Ishikawa (cell line): ENCODE results near the gene SYNE1.

Source experiments
- CEBPB ChIP-seq: IDR thresholded peaks from 2 replicates; pipeline ENCODE4 v1.6.1; 2012
- CREB1 ChIP-seq: IDR thresholded peaks from 2 replicates; pipeline ENCODE4 v1.6.1; 2012; ENCODE audit warnings: low read depth
- EGR1 ChIP-seq: IDR thresholded peaks from 2 replicates; pipeline ENCODE4 v1.6.1; 2012
- EP300 ChIP-seq: IDR thresholded peaks from 2 replicates; pipeline ENCODE4 v1.6.1; 2012; ENCODE audit warnings: borderline replicate concordance
- FOXM1 ChIP-seq: IDR thresholded peaks from 2 replicates; pipeline ENCODE4 v1.6.1; 2012; ENCODE audit warnings: low read depth, borderline replicate concordance
- MAX ChIP-seq: IDR thresholded peaks from 2 replicates; pipeline ENCODE4 v1.6.1; 2012
- NFIC ChIP-seq: IDR thresholded peaks from 2 replicates; pipeline ENCODE4 v1.6.1; 2012
- RAD21 ChIP-seq: IDR thresholded peaks from 2 replicates; pipeline ENCODE4 v1.6.1; 2012; ENCODE audit warnings: low read depth
- REST ChIP-seq: IDR thresholded peaks from 2 replicates; pipeline ENCODE4 v1.6.1; 2012; ENCODE audit warnings: low read depth, mild to moderate bottlenecking
- TAF1 ChIP-seq: IDR thresholded peaks from 2 replicates; pipeline ENCODE4 v1.6.1; 2012; ENCODE audit warnings: low read depth, mild to moderate bottlenecking
- TCF12 ChIP-seq: IDR thresholded peaks from 2 replicates; pipeline ENCODE4 v1.6.1; 2012; ENCODE audit warnings: low read depth
- TEAD4 ChIP-seq: IDR thresholded peaks from 2 replicates; pipeline ENCODE4 v1.6.1; 2012
- USF1 ChIP-seq: IDR thresholded peaks from 2 replicates; pipeline ENCODE4 v1.6.1; 2012
- YY1 ChIP-seq: IDR thresholded peaks from 2 replicates; pipeline ENCODE4 v1.6.1; 2012; ENCODE audit warnings: low read depth
- ZBTB7A ChIP-seq: IDR thresholded peaks from 2 replicates; pipeline ENCODE4 v1.6.1; 2012; ENCODE audit warnings: low read depth

The SYNE1 gene

GRCh38 chr6:152355166-152355565 lies 282.0 kb downstream of the SYNE1 start:
- TF ChIP-seq NFIC = no peak
- no peak for TF ChIP-seq TCF12

DNA sequence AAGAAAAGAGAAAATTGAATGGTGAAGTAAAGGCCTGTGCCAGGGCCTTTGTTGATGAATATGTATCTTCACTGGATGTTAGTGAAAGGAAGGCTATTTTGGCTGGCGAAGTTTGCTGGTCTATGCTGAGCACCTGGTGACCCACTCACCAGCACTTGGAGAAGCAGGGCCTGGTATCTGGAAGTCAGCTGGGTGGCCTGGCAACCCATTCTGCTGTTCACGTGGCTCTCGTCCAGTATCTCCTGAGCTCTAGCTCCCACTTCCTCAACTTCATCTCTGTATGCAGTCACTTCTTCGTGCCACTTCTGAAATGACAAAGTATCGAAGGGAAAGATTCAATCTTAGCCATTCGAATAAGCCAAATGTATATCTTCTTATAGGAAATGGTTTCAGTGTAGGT lies 283.7 kb downstream of the SYNE1 start:
- TF ChIP-seq EP300 (no peak), USF1 (no peak), REST (no peak), TCF12 (no peak), NFIC (no peak), YY1 (no peak), TEAD4 (no peak), RAD21 (no peak), EGR1 (no peak), FOXM1 (no peak)

DNA sequence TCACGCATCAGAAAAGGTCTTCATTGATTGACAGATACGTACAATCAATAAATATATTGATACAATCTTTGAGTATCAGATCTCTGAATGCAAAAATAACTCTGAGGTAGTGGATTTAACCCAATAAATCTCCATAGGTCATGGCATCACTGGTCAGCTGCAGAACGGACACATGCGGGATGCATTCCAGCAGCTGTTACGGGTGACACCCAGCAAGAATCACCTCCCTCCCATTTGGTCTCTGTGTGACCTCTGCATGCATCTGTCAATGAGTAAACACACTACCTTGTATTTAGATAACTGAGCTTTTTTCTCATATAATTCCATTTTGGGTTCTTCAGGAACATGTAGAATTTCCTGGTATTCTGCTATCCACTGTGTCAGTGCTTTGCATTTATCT lies 285.4 kb downstream of the SYNE1 start:
- TF ChIP-seq USF1 (no peak), TAF1 (no peak), EGR1 (no peak), TCF12 (no peak), MAX (no peak), CREB1 (no peak)

GRCh38 chr6:152351110-152351509 lies 286.1 kb downstream of the SYNE1 start:
- no peak for TF ChIP-seq CREB1
- no peak for TF ChIP-seq FOXM1
- no peak for TF ChIP-seq TAF1
- no peak for TF ChIP-seq YY1
- no peak for TF ChIP-seq TCF12

DNA sequence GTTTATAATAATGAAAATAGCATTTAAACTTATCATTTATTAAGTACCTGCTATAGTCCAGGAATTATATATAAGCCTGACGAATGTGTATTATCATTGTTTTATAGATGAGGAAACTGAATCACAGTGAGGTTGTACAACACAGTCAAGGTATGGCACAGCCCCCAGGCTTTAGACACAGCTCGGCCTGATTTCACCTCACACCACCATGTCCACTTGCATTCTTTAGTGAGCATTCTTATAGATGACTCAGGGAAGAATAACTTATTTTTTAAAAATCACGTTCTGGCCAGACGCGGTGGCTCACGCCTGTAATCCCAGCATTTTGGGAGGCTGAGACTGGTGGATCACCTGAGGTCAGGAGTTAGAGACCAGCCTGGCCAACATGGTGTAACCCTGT lies 289.0 kb downstream of the SYNE1 start:
- TF ChIP-seq TCF12 (no peak), TAF1 (no peak), NFIC (no peak), CEBPB (no peak), REST (no peak), MAX (no peak), USF1 (no peak), YY1 (no peak), EP300 (no peak), CREB1 (no peak), TEAD4 (no peak), RAD21 (no peak), EGR1 (no peak), ZBTB7A (no peak), FOXM1 (no peak)

GRCh38 chr6:152343735-152344360 lies 293.3 kb downstream of the SYNE1 start:
- TF ChIP-seq TCF12 = no peak
- no peak for TF ChIP-seq CEBPB
- no peak for TF ChIP-seq YY1
- no peak for TF ChIP-seq NFIC
- TF ChIP-seq ZBTB7A = no peak
- TF ChIP-seq EGR1 = no peak
- no peak for TF ChIP-seq MAX
- TF ChIP-seq RAD21 = no peak
- no peak for TF ChIP-seq EP300
- no peak for TF ChIP-seq TEAD4
- no peak for TF ChIP-seq TAF1
- no peak for TF ChIP-seq REST
- no peak for TF ChIP-seq CREB1
- no peak for TF ChIP-seq FOXM1
- no peak for TF ChIP-seq USF1
